SK-N-MC (cell line): ENCODE measurements around the gene LIN54.

ENCODE experiments used
- EZH2 ChIP-seq: fragments of 200-600 bp; sonication (generic); IDR thresholded peaks from one replicate; pipeline ENCODE4 v1.6.1; 2017; ENCODE audit warnings: antibody characterized with exemption
- FOXP2 ChIP-seq: optimal IDR thresholded peaks from 2 replicates; pipeline ENCODE3; 2011; ENCODE audit warnings: mild to moderate bottlenecking, moderate library complexity; ENCODE audit not compliant: insufficient read depth; ENCODE audit errors: extremely low read length, control extremely low read depth
- POLR2AphosphoS5 ChIP-seq: IDR thresholded peaks from 2 replicates; pipeline ENCODE4 v1.6.1; 2012; ENCODE audit warnings: mild to moderate bottlenecking, low read depth, low read length, borderline replicate concordance

- TF ChIP-seq EZH2: no peak
- no peak for TF ChIP-seq POLR2AphosphoS5
- TF ChIP-seq FOXP2: no peak
Measured at GRCh38 chr4:83025563-83025962, 14.9 kb upstream of the LIN54 start.
